Suprapubic skin (tissue), 4 donors: ENCODE data around the gene CHFR.

Experiments
- EP300 ChIP-seq: sonication (generic); formaldehyde crosslinking; IDR thresholded peaks from one replicate; pipeline ENCODE4 v1.6.1; 2017; ENCODE audit warnings: antibody characterized with exemption
- POLR2A ChIP-seq, 2 donors: fragments of 450-650 bp; IDR thresholded peaks; one replicate each; pipeline ENCODE4 v1.6.1; 2017; ENCODE audit warnings: antibody characterized with exemption in 2 of 2, mild to moderate bottlenecking in 2 of 2, moderate library complexity in 2 of 2
- POLR2AphosphoS5 ChIP-seq, 3 donors: sonication (generic); formaldehyde crosslinking; IDR thresholded peaks; one replicate each; pipeline ENCODE4 v1.6.1; 2017; ENCODE audit warnings: antibody characterized with exemption in 3 of 3
- TF ChIP-seq, protein P1 (sequence below), 2 donors: fragments of 200-600 bp in 1 of 2; fragments of 450-650 bp in 1 of 2; sonication (generic) in 1 of 2; IDR thresholded peaks; one replicate each; pipeline ENCODE4 v1.5.1; 2016 to 2019; ENCODE audit warnings: antibody characterized with exemption in 2 of 2, mild to moderate bottlenecking in 1 of 2, moderate library complexity in 1 of 2

GRCh38 chr12:132842449-132843045 lies 44.9 kb downstream of the CHFR start:
- TF ChIP-seq, protein P1, sequence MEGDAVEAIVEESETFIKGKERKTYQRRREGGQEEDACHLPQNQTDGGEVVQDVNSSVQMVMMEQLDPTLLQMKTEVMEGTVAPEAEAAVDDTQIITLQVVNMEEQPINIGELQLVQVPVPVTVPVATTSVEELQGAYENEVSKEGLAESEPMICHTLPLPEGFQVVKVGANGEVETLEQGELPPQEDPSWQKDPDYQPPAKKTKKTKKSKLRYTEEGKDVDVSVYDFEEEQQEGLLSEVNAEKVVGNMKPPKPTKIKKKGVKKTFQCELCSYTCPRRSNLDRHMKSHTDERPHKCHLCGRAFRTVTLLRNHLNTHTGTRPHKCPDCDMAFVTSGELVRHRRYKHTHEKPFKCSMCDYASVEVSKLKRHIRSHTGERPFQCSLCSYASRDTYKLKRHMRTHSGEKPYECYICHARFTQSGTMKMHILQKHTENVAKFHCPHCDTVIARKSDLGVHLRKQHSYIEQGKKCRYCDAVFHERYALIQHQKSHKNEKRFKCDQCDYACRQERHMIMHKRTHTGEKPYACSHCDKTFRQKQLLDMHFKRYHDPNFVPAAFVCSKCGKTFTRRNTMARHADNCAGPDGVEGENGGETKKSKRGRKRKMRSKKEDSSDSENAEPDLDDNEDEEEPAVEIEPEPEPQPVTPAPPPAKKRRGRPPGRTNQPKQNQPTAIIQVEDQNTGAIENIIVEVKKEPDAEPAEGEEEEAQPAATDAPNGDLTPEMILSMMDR (IDR thresholded peaks at IDR 0.05) = no peak
- no peak for TF ChIP-seq EP300
- TF ChIP-seq POLR2AphosphoS5 (IDR thresholded peaks at IDR 0.05) = no peak
- no peak for TF ChIP-seq POLR2A (IDR thresholded peaks at IDR 0.05)
